SK-N-SH (cell line): Measurements from ENCODE around the gene APBA2. TPM values are rescaled to one million over a fixed set of nuclear protein-coding genes. Genes with fewer than 3 reads are reported as not detected.

Experiments
- CTCF ChIA-PET: fragments of 300-600, 350-600 bp; formaldehyde crosslinking; extraction: SDS; loops from one replicate; lab custom pipeline; 2021; lab: Yijun Ruan, JAX
- POLR2A ChIA-PET: fragments of 350-600 bp; sonication (Branson Sonifier 250); formaldehyde crosslinking; extraction: SDS; loops from one replicate; lab custom pipeline; 2020; ENCODE audit warnings: antibody characterized with exemption, inconsistent platforms; lab: Yijun Ruan, JAX
- DNase-seq: peaks from one replicate; pipeline ENCODE4 v3.0.0; 2012
- H2AFZ ChIP-seq: fragments of 200-600 bp; sonication (generic); 2 replicates; pipeline ENCODE4 v1.8.1; 2016; ENCODE audit warnings: antibody characterized with exemption, mild to moderate bottlenecking, low read depth
- H3F3A ChIP-seq: fragments of 200-600 bp; sonication (generic); replicated peaks from 2 replicates; pipeline ENCODE3; 2016; ENCODE audit warnings: antibody characterized with exemption, mild to moderate bottlenecking; ENCODE audit not compliant: insufficient read depth
- H3K27ac ChIP-seq, 2 experiments: fragments of 200-500 bp in 1 of 2; fragments of 200-600 bp in 1 of 2; sonication (Bioruptor generic) in 1 of 2; sonication (generic), shearing (Covaris generic) in 1 of 2; 2 replicates each; pipeline versions ENCODE4 v1.5.1 to v1.6.1; 2014 to 2016; ENCODE audit warnings: low read depth in 2 of 2, inconsistent platforms in 1 of 2, low read length in 1 of 2, mild to moderate bottlenecking in 1 of 2, mixed read lengths in 1 of 2
- H3K27me3 ChIP-seq: fragments of 200-600 bp; sonication (generic), shearing (Covaris generic); 2 replicates; pipeline ENCODE4 v1.6.1; 2016; ENCODE audit warnings: mixed run types; ENCODE audit not compliant: insufficient read depth
- H3K36me3 ChIP-seq, 2 experiments: fragments of 200-500 bp in 1 of 2; fragments of 200-600 bp in 1 of 2; sonication (Bioruptor generic) in 1 of 2; sonication (generic) in 1 of 2; replicated peaks in 1 of 2; 2 replicates each; pipeline versions ENCODE3 to v1.5.1; 2014 to 2016; ENCODE audit warnings: low read length in 1 of 2, mild to moderate bottlenecking in 1 of 2; ENCODE audit not compliant: insufficient read depth in 2 of 2, control insufficient read depth in 1 of 2
- H3K4me1 ChIP-seq, 2 experiments: fragments of 200-500 bp in 1 of 2; fragments of 200-600 bp in 1 of 2; sonication (Bioruptor generic) in 1 of 2; sonication (generic), shearing (Covaris generic) in 1 of 2; 2 replicates each; pipeline versions ENCODE4 v1.5.1 to v1.6.1; 2014 to 2016; ENCODE audit warnings: low read depth in 1 of 2, low read length in 1 of 2, mixed run types in 1 of 2; ENCODE audit not compliant: insufficient read depth in 2 of 2, control insufficient read depth in 1 of 2
- H3K4me2 ChIP-seq: fragments of 200-600 bp; sonication (generic), shearing (Covaris generic); 2 replicates; pipeline ENCODE4 v1.6.1; 2017; ENCODE audit warnings: mixed run types
- H3K4me3 ChIP-seq, 2 experiments: fragments of 200-500 bp in 1 of 2; fragments of 200-600 bp in 1 of 2; sonication (Bioruptor generic) in 1 of 2; sonication (generic), shearing (Covaris generic) in 1 of 2; 2 replicates each; pipeline versions ENCODE4 v1.5.1 to v1.8.1; 2014 to 2016; ENCODE audit warnings: low read depth in 2 of 2, inconsistent platforms in 1 of 2, low read length in 1 of 2, mild to moderate bottlenecking in 1 of 2, mixed read lengths in 1 of 2, moderate library complexity in 1 of 2
- H3K79me2 ChIP-seq: fragments of 200-600 bp; sonication (generic); 2 replicates; pipeline ENCODE4 v1.8.1; 2017; ENCODE audit warnings: mild to moderate bottlenecking; ENCODE audit not compliant: insufficient read depth
- H3K9ac ChIP-seq: fragments of 200-600 bp; sonication (generic); 2 replicates; pipeline ENCODE4 v1.6.1; 2017; ENCODE audit warnings: mixed run types
- H3K9me2 ChIP-seq: fragments of 200-600 bp; sonication (generic); 2 replicates; pipeline ENCODE4 v1.6.1; 2017; ENCODE audit warnings: mixed run types
- H3K9me3 ChIP-seq: fragments of 200-600 bp; sonication (generic); 2 replicates; pipeline ENCODE4 v1.6.1; 2017; ENCODE audit warnings: mixed run types, mild to moderate bottlenecking, moderate library complexity
- H4K20me1 ChIP-seq: fragments of 200-600 bp; sonication (generic); 2 replicates; pipeline ENCODE4 v1.6.1; 2017; ENCODE audit warnings: mild to moderate bottlenecking, mixed run types; ENCODE audit not compliant: insufficient read depth
- EZH2phosphoT487 ChIP-seq: fragments of 200-600 bp; sonication (generic); IDR thresholded peaks from 2 replicates; pipeline ENCODE4 v1.6.1; 2017; ENCODE audit warnings: low read depth, mixed run types, mild to moderate bottlenecking, antibody characterized with exemption, moderate library complexity, borderline replicate concordance
- JUND ChIP-seq: IDR thresholded peaks from 2 replicates; pipeline ENCODE4 v1.4.0; 2012
- MXI1 ChIP-seq: IDR thresholded peaks from 2 replicates; pipeline ENCODE4 v1.6.1; 2012; ENCODE audit warnings: mild to moderate bottlenecking, low read depth, low read length, improper control_type of control experiment
- POLR2AphosphoS5 ChIP-seq: IDR thresholded peaks from 2 replicates; pipeline ENCODE4 v1.6.1; 2012; ENCODE audit warnings: low read depth, low read length
- YY1 ChIP-seq: IDR thresholded peaks from 2 replicates; pipeline ENCODE4 v1.4.0; 2012; ENCODE audit warnings: low read depth, mild to moderate bottlenecking
- WGBS: methylation state at CpG from one replicate; pipeline ENCODE4 v1.1.6; 2017; ENCODE audit warnings: low lambda C conversion rate; 5-methylcytosine and 5-hydroxymethylcytosine counted together
- polyA plus RNA-seq, 3 experiments: library from polyadenylated mRNA; depleted of rRNA; stranded (reverse); fragments of >200 nt; gene quantifications; 2 replicates each; pipeline ENCODE4 v1.2.3, GENCODE V29; 2012
- TF ChIP-seq, protein P1 (sequence below): fragments of 200-600 bp; sonication (generic); IDR thresholded peaks from 2 replicates; pipeline ENCODE4 v1.6.1; 2017; ENCODE audit warnings: antibody characterized with exemption, mild to moderate bottlenecking, moderate library complexity
- TF ChIP-seq, protein P2 (sequence below): IDR thresholded peaks from 2 replicates; pipeline ENCODE4 v1.4.0; 2012; ENCODE audit warnings: low read depth
- TF ChIP-seq, protein P3 (sequence below): IDR thresholded peaks from 2 replicates; pipeline ENCODE4 v1.6.1; 2012; ENCODE audit warnings: mild to moderate bottlenecking, low read depth, low read length, moderate library complexity

APBA2 gene
- polyA plus RNA-seq, 1 of the 3 experiments (the other 2 are of a cell fraction) = 12.7 TPM

DNA sequence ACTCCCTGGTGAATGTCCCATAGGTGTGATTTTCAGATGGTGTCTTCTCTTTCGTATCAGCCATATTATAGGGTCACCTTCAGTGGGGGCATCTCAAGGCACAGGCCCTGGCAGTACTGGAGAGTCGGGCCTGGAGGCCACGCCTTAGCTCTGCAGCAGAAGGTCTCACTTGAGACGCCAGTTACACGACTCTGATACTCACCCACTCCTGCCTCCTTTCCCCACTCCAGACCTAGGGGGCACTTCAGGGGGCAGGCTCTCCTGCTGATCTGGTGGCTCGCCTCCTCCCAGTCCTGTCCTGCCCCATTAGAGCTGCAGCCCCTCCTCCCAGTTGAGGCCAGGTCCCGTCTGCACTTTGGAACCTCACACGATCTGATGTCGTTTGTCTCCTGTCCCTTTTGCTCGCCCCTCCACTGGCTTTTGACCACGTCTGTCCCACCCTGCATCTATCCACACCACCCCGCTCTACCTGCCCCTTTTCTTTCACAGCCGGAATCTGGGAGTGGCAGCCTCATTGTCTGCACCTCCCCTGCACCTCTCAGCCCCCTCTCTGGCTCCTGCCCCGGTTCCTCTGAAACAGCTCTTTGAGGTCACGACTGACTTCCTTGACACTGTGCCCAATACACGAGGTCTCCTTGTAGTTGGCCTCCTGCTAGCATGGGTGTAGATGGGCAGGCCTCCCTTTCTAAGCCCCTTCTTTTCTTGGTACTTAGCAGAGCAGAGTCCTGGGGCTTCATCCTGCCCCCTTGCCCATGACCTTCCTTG lies 201.9 kb downstream of the APBA2 start (continued):
- TF ChIP-seq EZH2phosphoT487 = no peak

DNA sequence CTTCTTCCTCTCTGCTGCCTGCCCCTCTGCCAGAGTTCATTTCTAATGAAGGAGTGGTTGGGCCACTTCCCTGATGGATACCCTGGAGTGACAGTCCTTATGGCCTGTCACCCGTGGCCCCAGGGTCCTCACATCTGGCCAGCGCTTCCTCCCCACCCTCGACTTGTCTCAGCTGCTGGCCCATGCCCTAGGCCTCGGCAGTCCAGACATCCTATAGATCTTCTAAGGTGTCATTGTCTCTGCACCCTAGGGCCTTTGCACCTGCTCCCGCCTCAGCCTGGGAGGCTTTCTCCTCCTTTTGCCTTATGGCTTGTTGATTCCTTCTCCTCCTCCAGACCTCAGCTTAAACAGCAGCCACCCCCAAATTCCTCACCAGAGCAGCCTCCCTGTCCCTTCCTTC lies 202.9 kb downstream of the APBA2 start:
- H2AFZ ChIP-seq = no peak overlapping the region
- 65% methylated on average over 5 of the region's 5 CpGs for WGBS
- POLR2A ChIA-PET = no interaction called here
- no peak overlapping the region for H3K4me3 ChIP-seq
- H4K20me1 ChIP-seq = no peaks in the 10 kb centered on the region
- no peaks in the 10 kb centered on the region for H3K36me3 ChIP-seq
- H3F3A ChIP-seq = no peaks in the 10 kb centered on the region
- CTCF ChIA-PET = interaction anchor here (0.7 to 6.9 kb wide), 15 partner anchors 8 to 215 kb away, joined by 3 to 51 read pairs (median 8); no protein-coding TSS in a partner anchor
- H3K79me2 ChIP-seq = no peaks in the 10 kb centered on the region
- no peak overlapping the region for H3K9ac ChIP-seq
- TF ChIP-seq, protein P1, sequence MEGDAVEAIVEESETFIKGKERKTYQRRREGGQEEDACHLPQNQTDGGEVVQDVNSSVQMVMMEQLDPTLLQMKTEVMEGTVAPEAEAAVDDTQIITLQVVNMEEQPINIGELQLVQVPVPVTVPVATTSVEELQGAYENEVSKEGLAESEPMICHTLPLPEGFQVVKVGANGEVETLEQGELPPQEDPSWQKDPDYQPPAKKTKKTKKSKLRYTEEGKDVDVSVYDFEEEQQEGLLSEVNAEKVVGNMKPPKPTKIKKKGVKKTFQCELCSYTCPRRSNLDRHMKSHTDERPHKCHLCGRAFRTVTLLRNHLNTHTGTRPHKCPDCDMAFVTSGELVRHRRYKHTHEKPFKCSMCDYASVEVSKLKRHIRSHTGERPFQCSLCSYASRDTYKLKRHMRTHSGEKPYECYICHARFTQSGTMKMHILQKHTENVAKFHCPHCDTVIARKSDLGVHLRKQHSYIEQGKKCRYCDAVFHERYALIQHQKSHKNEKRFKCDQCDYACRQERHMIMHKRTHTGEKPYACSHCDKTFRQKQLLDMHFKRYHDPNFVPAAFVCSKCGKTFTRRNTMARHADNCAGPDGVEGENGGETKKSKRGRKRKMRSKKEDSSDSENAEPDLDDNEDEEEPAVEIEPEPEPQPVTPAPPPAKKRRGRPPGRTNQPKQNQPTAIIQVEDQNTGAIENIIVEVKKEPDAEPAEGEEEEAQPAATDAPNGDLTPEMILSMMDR = no peak
- TF ChIP-seq POLR2AphosphoS5 = no peak
- no peak for TF ChIP-seq YY1
- TF ChIP-seq, protein P2, sequence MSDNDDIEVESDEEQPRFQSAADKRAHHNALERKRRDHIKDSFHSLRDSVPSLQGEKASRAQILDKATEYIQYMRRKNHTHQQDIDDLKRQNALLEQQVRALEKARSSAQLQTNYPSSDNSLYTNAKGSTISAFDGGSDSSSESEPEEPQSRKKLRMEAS = no peak
- TF ChIP-seq MXI1 = no peak
- TF ChIP-seq, protein P3, sequence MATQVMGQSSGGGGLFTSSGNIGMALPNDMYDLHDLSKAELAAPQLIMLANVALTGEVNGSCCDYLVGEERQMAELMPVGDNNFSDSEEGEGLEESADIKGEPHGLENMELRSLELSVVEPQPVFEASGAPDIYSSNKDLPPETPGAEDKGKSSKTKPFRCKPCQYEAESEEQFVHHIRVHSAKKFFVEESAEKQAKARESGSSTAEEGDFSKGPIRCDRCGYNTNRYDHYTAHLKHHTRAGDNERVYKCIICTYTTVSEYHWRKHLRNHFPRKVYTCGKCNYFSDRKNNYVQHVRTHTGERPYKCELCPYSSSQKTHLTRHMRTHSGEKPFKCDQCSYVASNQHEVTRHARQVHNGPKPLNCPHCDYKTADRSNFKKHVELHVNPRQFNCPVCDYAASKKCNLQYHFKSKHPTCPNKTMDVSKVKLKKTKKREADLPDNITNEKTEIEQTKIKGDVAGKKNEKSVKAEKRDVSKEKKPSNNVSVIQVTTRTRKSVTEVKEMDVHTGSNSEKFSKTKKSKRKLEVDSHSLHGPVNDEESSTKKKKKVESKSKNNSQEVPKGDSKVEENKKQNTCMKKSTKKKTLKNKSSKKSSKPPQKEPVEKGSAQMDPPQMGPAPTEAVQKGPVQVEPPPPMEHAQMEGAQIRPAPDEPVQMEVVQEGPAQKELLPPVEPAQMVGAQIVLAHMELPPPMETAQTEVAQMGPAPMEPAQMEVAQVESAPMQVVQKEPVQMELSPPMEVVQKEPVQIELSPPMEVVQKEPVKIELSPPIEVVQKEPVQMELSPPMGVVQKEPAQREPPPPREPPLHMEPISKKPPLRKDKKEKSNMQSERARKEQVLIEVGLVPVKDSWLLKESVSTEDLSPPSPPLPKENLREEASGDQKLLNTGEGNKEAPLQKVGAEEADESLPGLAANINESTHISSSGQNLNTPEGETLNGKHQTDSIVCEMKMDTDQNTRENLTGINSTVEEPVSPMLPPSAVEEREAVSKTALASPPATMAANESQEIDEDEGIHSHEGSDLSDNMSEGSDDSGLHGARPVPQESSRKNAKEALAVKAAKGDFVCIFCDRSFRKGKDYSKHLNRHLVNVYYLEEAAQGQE = no peak
- no peak for TF ChIP-seq JUND
- H3K27ac ChIP-seq = no peak overlapping the region
- H3K9me3 ChIP-seq = no peaks in the 10 kb centered on the region
- DNase-seq = no peak
- no peaks in the 10 kb centered on the region for H3K9me2 ChIP-seq
- no peaks in the 10 kb centered on the region for H3K27me3 ChIP-seq
- H3K4me1 ChIP-seq = no peaks in the 10 kb centered on the region; a peak in 1 of 4 replicates
- no peak overlapping the region for H3K4me2 ChIP-seq
